GM18867 (cell line): ENCODE data around the gene ELMOD3.
A peak's percentile ranks its signal among the peaks of the same experiment; 100 is the strongest.
"Not testable (repeated sequence)": the region's sequence is repeated elsewhere in the genome, so short reads cannot be mapped to it uniquely, and the experiment has no call there.

Experiments used
- ATAC-seq: cut with Tn5 transposase; IDR thresholded peaks from one replicate; pipeline ENCODE4 v1.9.1; 2021; ENCODE audit warnings: mild to moderate bottlenecking, moderate library complexity; ENCODE audit not compliant: unreplicated experiment

ELMOD3 gene

GRCh38 chr2:85354286-85355072 lies at the start of gene ELMOD3, which contains the start of gene RETSAT:
TSS of gene ELMOD3 (plus strand) at chr2:85354769. CDS start at chr2:85357199, 2,430 bp downstream.
TSS of gene RETSAT (minus strand) at chr2:85354528. CDS start at chr2:85354507, 21 bp downstream.
- peak; percentile 96 for ATAC-seq

DNA sequence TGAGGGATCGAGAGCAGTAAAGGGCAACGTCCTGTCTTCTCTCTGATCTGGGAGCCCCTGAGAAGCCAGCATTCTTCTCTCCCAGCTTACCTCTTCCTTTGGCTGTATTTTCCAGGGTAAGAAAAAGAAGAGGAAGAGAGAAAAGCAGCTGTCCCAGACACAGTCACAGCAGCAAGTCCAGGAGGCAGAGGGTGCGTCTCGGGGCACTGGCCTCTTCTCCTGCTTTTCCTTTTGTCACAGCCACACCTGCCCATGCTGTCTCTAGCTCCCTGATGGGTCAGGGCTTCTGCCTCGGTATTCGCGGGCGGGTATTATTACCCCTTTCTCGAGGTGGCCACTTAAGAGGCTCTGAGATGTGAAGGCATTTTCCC lies 47.1 kb upstream of the ELMOD3 start:
- ATAC-seq = no peak

- no peak for ATAC-seq
These were observed 46.4 kb upstream of the ELMOD3 start for GRCh38 chr2:85308201-85308600.

DNA sequence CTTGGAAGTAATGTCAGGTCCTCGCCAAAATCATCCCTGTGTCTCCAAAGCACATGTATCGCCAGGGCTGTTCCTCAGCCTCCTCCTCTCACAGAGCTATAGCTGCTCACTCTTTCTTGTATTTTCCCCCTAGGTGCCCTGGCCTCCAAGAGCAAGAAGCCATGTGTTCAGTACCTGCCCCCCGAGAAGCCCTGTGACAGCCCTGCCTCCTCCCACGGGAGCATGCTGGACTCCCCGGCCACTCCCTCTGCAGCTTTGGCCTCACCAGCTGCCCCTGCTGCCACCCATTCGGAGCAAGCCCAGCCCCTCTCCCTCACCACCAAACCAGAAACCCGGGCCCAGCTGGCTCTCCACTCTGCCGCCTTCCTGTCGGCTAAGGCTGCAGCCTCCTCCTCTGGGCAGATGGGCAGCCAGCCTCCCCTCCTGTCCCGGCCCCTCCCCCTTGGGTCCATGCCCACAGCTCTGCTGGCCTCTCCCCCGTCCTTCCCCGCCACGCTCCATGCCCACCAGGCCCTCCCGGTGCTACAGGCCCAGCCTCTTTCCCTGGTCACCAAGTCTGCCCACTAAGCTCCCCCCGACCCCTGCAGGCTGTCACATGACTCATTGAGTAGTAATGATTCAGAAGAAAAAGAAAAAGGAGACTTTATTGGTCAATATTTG lies 45.5 kb upstream of the ELMOD3 start:
- no peak for ATAC-seq

DNA sequence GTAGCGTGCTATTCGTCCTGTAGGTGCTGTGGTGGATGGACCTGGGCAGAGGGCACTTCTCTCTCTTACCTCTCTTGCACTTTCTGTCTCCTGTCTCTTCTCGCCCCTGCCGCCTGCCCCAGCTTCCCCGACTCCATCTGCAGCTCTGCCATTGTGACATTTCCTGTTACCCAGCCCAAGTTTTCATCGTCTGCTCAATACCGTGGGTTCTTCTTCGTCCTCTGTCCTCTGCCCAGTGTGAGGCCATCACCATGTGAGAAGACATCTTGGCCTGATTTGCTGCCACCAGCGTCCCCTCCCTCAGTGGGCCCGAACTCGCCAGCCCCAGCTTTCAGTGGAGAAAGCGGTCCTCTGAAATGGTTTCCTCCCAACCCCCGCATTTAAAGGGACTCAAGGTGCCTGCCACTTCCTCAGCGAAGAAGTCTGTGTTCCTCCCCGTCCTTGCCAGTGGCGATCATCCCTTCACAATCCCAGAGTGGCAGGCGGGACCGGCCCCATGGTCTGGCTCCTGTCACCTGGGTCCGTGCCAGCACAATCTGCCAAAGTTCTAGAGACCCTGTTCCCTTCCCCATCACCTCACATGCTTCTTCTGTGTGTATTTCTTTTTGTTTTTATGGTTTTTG lies 44.8 kb upstream of the ELMOD3 start:
- no peak for ATAC-seq

DNA sequence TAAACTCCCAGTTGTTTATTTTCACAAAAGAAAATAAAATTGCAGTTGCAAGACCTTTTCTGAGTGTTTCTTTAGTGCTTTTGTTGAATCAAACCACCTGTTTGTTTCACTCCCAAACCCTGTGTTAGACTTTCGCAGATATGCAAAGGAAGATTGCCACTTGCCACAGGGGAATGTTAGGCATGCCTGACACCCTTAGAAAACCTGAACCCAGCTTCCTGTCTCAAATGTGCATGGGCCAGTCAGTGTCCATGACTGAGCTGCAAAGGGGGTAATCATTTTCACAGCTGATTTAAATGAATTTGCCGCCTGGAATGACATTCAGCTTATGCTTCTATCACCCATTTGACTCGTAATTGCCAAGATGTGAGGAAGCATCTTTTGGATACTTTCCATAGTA lies 44.2 kb upstream of the ELMOD3 start:
- ATAC-seq = peak; percentile 69

GRCh38 chr2:85312404-85312803 lies 42.2 kb upstream of the ELMOD3 start:
- no peak for ATAC-seq

DNA sequence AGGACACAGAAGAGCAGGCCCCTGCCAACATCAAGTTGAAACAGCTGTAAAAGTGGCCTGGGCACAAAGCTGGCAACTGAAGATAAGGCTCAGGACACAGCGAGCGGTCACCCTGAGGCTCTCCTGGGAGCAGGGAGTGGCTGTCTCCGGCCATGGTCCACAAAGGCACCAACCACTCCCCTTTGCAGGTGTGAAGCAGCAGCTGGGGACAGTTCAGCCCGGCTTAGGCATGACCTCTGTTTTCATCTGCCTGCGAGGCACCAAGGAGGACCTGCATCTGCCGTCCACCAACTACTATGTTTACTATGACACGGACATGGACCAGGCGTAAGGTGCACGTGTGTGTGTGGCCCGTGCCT lies 39.7 kb upstream of the ELMOD3 start:
- ATAC-seq = no peak

- ATAC-seq = not testable (repeated sequence)
These were observed 38.6 kb upstream of the ELMOD3 start for GRCh38 chr2:85315921-85316320.

- no peak for ATAC-seq
These were observed 36.1 kb upstream of the ELMOD3 start for GRCh38 chr2:85318222-85319074.

GRCh38 chr2:85319796-85320195 lies 34.8 kb upstream of the ELMOD3 start:
- ATAC-seq = no peak

GRCh38 chr2:85323351-85323987 lies 31.1 kb upstream of the ELMOD3 start:
- ATAC-seq = no peak

- not testable (repeated sequence) for ATAC-seq
These were observed 30.6 kb upstream of the ELMOD3 start for GRCh38 chr2:85323988-85324367.

DNA sequence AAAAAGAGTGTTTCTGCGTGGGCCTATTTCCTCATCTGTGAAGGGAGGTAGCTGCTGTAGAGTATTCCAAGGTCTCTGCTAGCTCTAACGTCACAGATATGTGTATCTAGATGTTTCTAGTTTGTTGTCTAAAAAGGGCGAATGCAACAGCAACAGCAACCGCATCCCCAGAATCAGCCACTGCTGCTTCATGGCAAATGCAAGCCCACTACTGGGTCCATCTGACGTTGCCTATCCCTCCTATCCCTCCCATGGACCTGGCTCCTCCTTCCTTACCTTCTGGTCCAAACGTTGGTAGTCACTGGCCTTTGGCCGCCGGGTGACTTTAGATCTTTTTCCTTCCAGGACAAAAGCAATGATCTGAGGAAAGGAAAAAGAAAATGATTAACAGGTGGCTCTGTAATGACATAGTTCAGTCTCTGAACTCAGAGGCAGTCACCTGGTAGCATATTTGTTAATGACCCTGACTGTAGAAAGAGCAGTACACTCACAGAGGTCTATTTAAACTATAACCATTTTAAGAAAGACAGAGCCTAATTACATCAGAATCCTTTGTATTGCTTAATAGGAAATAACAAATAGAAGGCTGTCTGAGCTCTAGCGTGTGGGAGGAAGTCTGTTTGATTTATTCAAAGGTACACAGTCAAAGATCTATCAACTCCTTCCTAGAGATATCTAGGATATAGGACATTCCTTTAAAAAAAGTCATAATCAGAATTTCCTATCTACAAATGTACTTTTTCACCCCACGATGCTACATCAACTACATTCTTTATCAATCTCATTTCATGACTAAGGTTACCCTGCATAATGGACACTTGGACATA lies 29.7 kb upstream of the ELMOD3 start:
- ATAC-seq = no peak

DNA sequence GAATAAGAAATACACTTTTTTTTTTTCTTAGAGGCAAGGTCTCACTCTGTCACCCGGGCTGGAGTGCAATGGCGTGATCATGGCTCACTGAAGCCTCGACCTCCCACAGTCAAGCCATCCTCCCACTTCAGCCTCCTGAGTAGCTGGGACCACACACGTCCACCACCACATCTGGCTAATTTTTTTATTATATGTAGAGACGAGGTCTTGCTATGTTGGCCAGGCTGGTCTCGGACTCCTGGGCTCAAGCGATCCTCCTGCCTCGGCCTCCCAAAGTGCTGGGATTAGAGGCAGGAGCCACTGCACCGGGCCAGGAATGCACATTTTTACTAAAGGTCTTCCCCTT lies 29.1 kb upstream of the ELMOD3 start:
- ATAC-seq = no peak

DNA sequence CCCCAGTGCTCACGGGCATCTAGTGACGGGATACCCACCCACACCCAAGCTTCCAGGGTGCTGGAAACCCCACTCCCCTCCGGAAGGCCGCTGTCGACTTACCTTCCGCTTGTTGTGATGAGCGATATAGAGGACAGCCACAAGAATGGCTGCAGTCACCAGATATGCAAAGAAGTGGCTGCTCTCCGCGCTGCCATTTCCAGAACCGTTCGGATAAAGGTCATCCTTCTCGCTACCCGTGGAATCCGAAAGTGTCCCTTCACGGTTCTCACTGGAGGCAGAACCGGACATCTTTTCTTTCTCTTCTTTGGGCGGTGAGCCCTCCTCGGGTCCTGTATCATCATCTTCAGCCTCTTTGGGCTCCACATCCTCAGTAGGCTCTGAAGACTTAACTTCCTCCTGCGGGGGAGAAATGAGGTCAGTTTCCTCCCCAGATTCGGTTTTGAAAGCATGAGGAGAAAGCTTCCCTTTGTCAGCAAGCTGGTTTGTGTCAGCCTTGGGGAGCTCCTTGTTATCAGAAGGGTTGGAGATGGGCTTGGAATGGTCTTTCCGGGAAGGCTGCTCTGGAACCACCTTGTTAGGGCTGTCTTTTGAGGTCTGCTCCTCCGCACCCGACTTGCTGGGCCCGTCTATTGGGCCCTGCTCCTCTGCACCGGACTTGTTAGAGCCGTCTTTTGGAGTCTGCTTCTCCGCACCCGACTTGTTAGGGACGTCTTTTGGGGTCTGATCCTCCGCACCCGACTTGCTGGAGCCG lies 28.0 kb upstream of the ELMOD3 start:
- ATAC-seq = peak; percentile 34

GRCh38 chr2:85327160-85327821 lies 27.3 kb upstream of the ELMOD3 start:
- ATAC-seq = peak; percentile 28

DNA sequence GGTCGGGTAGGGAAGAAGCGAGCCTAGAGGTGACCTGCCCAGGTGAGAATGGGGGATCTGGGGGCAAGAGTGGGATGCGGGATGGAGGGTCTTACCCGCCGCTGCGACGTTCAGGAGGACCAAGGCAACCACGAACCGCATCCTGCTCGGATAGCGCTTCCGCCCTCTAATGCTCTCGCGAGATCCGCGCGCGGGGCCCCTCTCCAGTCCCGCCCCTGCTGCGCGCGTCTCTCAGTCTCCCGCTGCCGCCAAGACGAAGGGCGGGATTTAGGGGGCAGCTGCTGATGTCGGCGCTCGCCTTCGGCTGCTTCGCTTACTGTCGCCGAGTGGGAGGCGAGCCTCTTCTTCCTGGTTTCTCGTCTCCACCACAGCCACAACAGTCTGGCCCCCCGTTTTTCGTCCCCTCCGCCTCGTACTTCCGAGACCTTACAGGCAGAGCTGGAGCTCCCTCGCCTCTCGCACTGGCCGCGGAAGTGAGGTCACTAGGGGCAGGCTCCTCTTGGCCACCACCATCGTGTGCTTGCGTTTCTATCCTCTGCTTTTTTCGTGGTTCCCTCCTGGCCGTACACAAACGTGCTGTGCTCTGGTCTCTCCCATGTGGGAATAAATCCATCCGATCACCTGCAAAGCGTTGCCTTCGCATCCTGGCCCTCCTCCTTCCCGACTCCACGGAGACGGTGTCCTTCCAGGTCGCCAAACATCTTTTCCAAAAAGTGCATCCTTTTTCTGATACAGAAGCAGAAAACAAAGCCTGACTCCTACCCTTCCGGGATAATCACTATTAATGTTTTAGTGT lies 26.5 kb upstream of the ELMOD3 start, which contains the start of gene TGOLN2:
Gene TGOLN2 (minus strand): TSS at position 168 of the 796 bp plus-strand sequence. CDS start 27 bp downstream, at position 141.
- ATAC-seq = peak; percentile 85
